ENCODE measurements around the gene EPN3. TPM values are rescaled to one million over a fixed set of nuclear protein-coding genes. Genes with fewer than 3 reads are reported as not detected.

EPN3 gene
- polyA plus RNA-seq, 1 donor, result 3.3 TPM

DNA sequence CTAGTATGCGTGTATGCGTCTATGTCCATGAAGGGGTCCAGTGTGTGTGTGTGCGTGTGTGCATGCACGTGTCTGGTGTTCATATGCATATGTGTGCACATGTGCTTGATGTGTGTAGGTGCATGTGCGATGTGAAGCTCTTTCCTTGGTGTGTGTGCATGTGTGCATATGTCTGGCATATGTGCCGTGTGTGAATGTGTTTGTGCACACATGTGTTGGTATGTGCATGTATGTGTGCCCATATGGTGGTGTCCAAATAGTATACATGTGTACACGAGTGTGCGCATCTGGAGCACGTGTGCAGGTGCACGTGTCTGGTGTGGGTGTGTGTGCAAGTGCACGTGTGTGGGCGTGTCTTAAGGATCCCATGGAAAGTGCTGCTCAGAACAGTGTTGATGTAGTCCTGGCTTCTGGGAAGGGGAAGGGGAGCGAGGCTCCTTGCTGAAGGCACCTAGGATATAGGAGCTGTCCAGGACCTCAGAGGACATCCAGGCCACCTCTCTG lies 45.0 kb downstream of the EPN3 start:
- no CpG with 5 or more reads among the region's 13 CpGs for WGBS (ENCODE audit: insufficient coverage, low lambda C conversion rate)
- H3K4me1 ChIP-seq (ENCODE audit: control insufficient read depth, insufficient read depth, low read length), result no peaks in the 10 kb centered on the region

DNA sequence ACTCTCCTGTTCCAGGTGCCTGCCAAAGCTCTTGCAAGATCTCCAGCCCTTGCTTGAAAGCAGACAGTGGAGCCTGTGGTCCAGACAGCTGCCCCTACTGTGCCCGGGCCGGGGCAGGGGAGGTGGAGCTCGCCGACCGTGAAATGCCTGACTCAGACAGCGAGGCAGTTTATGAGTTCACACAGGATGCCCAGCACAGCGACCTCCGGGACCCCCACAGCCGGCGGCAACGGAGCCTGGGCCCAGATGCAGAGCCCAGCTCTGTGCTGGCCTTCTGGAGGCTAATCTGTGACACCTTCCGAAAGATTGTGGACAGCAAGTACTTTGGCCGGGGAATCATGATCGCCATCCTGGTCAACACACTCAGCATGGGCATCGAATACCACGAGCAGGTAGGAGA lies 45.6 kb downstream of the EPN3 start:
- Histone ChIP-seq H3K9me3 (ENCODE audit: control insufficient read depth, low read depth, low read length) (peaks cover 3% of the 10 kb centered on the region), H3K36me3 (ENCODE audit: control insufficient read depth, insufficient read depth, low read length) (no peaks in the 10 kb centered on the region), H3K4me3 (ENCODE audit: low read length) (no peak overlapping the region), H3K27me3 (ENCODE audit: control insufficient read depth, insufficient read depth, low read length) (peaks cover 9% of the 10 kb centered on the region), H3K4me1 (ENCODE audit: control insufficient read depth, insufficient read depth, low read length) (no peaks in the 10 kb centered on the region), H3K27ac (ENCODE audit: low read length) (no peak overlapping the region)
- DNase-seq, result no peak
- WGBS (ENCODE audit: insufficient coverage, low lambda C conversion rate), result no CpG with 5 or more reads among the region's 16 CpGs

More for the DNA sequence above, 45.0 kb downstream of the EPN3 start:
- H3K27ac ChIP-seq (ENCODE audit: low read length), result no peak overlapping the region
- DNase-seq, result no peak
- no peak overlapping the region for H3K4me3 ChIP-seq (ENCODE audit: low read length)
- peaks cover 3% of the 10 kb centered on the region for H3K9me3 ChIP-seq (ENCODE audit: control insufficient read depth, low read depth, low read length)
- H3K36me3 ChIP-seq (ENCODE audit: control insufficient read depth, insufficient read depth, low read length), result no peaks in the 10 kb centered on the region
- H3K27me3 ChIP-seq (ENCODE audit: control insufficient read depth, insufficient read depth, low read length), result peaks cover 6% of the 10 kb centered on the region

DNA sequence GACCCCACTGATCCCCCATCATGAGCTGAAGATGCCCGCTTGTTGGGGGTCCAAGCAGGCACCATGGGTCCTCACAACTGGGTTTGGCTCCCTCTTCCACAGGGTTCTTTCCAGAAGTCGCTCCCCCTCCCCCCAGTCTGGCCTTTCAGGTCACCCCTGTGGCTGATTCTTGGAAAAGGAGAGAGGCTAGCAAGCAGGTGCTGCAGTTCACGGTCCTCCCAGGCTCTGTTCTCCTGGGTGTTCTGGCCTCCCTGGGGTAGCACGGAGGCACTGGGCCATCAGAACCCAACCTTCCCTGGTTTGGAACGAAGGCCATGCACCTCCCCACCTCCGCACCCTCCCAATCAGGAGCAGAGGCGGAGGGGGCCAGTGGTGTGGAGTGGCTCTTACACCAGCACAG lies 46.9 kb downstream of the EPN3 start:
- no CpG with 5 or more reads among the region's 7 CpGs for WGBS (ENCODE audit: insufficient coverage, low lambda C conversion rate)
- Histone ChIP-seq H3K4me3 (ENCODE audit: low read length) (no peak overlapping the region), H3K9me3 (ENCODE audit: control insufficient read depth, low read depth, low read length) (peaks cover 3% of the 10 kb centered on the region), H3K27ac (ENCODE audit: low read length) (no peak overlapping the region), H3K27me3 (ENCODE audit: control insufficient read depth, insufficient read depth, low read length) (peaks cover 9% of the 10 kb centered on the region), H3K36me3 (ENCODE audit: control insufficient read depth, insufficient read depth, low read length) (no peaks in the 10 kb centered on the region), H3K4me1 (ENCODE audit: control insufficient read depth, insufficient read depth, low read length) (no peaks in the 10 kb centered on the region)
- DNase-seq, result no peak

DNA sequence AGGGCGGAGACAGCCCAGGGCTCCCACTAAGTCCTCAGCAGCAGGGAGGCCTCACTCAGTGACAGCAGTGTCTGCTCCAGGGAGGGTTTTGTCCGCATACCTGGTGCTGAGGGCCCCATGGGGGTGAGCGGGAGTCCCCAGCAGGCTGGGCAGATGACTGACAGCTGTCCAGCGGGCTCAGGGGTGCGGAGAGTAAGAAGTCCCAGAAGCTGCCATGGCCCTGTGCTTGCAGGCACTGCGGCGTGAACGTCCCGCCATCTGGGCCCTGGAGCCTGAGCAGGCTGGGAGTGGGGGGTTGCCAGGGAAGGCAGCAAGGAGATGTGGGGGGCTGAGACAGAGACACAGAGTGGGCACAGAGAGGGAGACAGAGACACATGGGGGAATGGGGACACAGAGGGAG lies 48.1 kb downstream of the EPN3 start:
- Histone ChIP-seq H3K27ac (ENCODE audit: low read length) (no peak overlapping the region), H3K36me3 (ENCODE audit: control insufficient read depth, insufficient read depth, low read length) (no peaks in the 10 kb centered on the region), H3K4me1 (ENCODE audit: control insufficient read depth, insufficient read depth, low read length) (no peaks in the 10 kb centered on the region), H3K9me3 (ENCODE audit: control insufficient read depth, low read depth, low read length) (peaks cover 2% of the 10 kb centered on the region), H3K27me3 (ENCODE audit: control insufficient read depth, insufficient read depth, low read length) (peaks cover 9% of the 10 kb centered on the region), H3K4me3 (ENCODE audit: low read length) (no peak overlapping the region)
- DNase-seq, result no peak
- no CpG with 5 or more reads among the region's 9 CpGs for WGBS (ENCODE audit: insufficient coverage, low lambda C conversion rate)

DNA sequence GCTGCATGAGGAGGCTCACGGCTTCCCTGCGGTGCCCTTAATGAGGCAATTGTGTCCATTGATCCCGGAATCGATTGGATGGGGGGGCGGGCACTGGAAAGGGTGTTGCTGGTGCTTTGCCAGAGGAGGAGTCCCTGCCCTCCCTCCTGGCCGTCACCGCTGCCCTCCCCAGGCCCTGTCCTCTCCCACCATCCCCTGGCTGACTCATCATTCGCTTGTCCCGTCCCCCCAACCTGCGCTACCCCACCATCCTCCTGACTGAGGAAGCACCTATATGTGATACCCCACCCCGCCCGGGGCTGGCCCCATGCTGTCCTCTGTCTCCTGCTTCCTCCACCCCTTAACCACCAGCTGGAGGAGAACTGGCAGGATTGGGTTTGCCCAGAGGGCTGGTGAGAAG lies 48.8 kb downstream of the EPN3 start:
- no CpG with 5 or more reads among the region's 12 CpGs for WGBS (ENCODE audit: insufficient coverage, low lambda C conversion rate)
- H3K36me3 ChIP-seq (ENCODE audit: control insufficient read depth, insufficient read depth, low read length), result no peaks in the 10 kb centered on the region
- DNase-seq, result no peak
- H3K27ac ChIP-seq (ENCODE audit: low read length), result no peak overlapping the region
- H3K4me1 ChIP-seq (ENCODE audit: control insufficient read depth, insufficient read depth, low read length), result no peaks in the 10 kb centered on the region
- H3K27me3 ChIP-seq (ENCODE audit: control insufficient read depth, insufficient read depth, low read length), result peaks cover 9% of the 10 kb centered on the region
- H3K4me3 ChIP-seq (ENCODE audit: low read length), result no peak overlapping the region
- no peaks in the 10 kb centered on the region for H3K9me3 ChIP-seq (ENCODE audit: control insufficient read depth, low read depth, low read length)

DNA sequence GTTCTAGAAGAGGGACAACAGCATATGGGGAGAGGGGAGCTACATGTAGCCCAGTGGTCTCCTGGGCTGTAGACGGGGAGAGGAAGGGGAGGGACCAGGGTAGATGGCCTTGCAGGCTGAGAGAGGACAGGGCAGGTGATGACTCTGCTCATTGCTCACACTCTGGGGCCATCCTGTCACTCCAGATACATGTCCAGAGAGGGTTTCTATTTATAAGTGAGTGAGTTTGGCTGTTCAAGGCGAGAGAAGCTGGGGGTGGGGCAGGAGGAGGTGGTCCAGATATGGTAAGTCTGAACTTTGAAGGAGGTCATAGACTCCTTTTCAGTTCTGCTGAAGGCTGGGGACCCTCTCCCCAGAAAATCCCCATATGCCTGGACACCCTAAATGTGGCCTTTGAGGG lies 50.2 kb downstream of the EPN3 start:
- no peaks in the 10 kb centered on the region for H3K4me1 ChIP-seq (ENCODE audit: control insufficient read depth, insufficient read depth, low read length)
- no CpG with 5 or more reads among the region's 2 CpGs for WGBS (ENCODE audit: insufficient coverage, low lambda C conversion rate)
- H3K36me3 ChIP-seq (ENCODE audit: control insufficient read depth, insufficient read depth, low read length), result no peaks in the 10 kb centered on the region
- H3K27ac ChIP-seq (ENCODE audit: low read length), result no peak overlapping the region
- no peak for DNase-seq
- no peak overlapping the region for H3K4me3 ChIP-seq (ENCODE audit: low read length)
- H3K27me3 ChIP-seq (ENCODE audit: control insufficient read depth, insufficient read depth, low read length), result peaks cover 9% of the 10 kb centered on the region
- no peaks in the 10 kb centered on the region for H3K9me3 ChIP-seq (ENCODE audit: control insufficient read depth, low read depth, low read length)

DNA sequence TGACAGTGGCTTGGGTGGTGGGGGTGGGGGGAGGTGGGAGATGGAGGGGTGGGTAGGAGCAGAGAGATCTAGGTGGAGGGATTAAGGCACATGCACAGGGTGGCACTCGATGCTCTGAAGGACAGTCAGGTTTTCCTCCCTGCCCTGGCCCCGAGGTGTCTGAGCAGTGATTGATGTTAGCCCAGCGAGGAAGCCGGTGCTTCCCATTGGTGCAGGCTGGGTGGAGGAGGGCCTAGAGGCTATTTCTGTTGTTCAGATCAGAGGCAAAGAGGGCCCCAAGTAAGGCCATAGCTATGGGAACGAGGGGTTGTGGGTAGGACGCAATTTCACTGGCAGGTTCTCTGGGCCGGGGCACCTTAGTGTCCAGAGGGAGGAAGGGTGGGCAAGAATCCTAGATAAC lies 51.1 kb downstream of the EPN3 start:
- H3K27ac ChIP-seq (ENCODE audit: low read length), result no peak overlapping the region
- no peaks in the 10 kb centered on the region for H3K36me3 ChIP-seq (ENCODE audit: control insufficient read depth, insufficient read depth, low read length)
- no peaks in the 10 kb centered on the region for H3K9me3 ChIP-seq (ENCODE audit: control insufficient read depth, low read depth, low read length)
- peaks cover 1% of the 10 kb centered on the region for H3K4me1 ChIP-seq (ENCODE audit: control insufficient read depth, insufficient read depth, low read length)
- H3K4me3 ChIP-seq (ENCODE audit: low read length), result no peak overlapping the region
- WGBS (ENCODE audit: insufficient coverage, low lambda C conversion rate), result no CpG with 5 or more reads among the region's 7 CpGs
- H3K27me3 ChIP-seq (ENCODE audit: control insufficient read depth, insufficient read depth, low read length), result peaks cover 9% of the 10 kb centered on the region
- DNase-seq, result no peak

DNA sequence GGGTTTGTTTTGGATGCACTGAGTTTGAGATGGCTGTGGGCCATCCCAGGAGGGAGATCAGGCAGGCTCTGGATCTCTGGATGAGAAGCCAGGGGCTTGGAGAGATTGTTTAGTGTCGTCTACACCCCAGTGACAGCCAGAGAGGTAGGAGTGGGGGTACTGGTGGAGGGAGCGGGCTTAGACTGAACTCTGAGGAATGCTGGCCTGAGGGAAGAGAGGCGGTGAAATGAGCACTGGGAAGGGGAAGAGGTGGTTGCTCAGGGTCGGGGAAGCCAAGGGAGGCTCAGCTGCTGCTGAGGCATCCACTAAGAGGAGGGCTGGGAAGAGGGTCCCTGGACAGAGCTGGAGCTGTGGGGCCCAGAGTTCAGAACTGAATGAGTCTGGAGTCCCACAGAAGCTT lies 51.6 kb downstream of the EPN3 start:
- 50% methylated on average over 1 of the region's 4 CpGs for WGBS (ENCODE audit: insufficient coverage, low lambda C conversion rate)
- DNase-seq, result no peak
- Histone ChIP-seq H3K27ac (ENCODE audit: low read length) (no peak overlapping the region), H3K4me3 (ENCODE audit: low read length) (no peak overlapping the region), H3K9me3 (ENCODE audit: control insufficient read depth, low read depth, low read length) (no peaks in the 10 kb centered on the region), H3K36me3 (ENCODE audit: control insufficient read depth, insufficient read depth, low read length) (no peaks in the 10 kb centered on the region), H3K4me1 (ENCODE audit: control insufficient read depth, insufficient read depth, low read length) (peaks cover 6% of the 10 kb centered on the region), H3K27me3 (ENCODE audit: control insufficient read depth, insufficient read depth, low read length) (peaks cover 9% of the 10 kb centered on the region)

DNA sequence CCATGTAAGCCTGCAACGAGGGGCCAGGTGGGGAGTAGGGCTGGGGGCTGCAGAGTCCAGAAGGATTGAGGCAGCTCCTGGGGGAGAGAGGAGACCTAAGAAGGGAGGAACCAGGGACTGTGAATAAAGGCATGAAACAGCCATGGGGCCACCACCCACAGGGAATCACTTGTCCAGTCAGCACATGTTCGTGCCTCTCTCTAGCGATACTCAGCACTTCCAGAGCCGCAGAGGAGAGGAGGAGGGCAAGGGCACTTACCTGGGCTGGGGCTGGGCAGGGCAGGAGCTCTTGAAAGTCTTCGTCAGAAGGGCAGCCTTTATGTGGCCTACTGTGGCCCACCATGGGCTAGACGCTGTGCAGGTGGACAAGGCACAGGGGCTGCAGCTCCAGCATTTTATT lies 52.2 kb downstream of the EPN3 start:
- no CpG with 5 or more reads among the region's 6 CpGs for WGBS (ENCODE audit: insufficient coverage, low lambda C conversion rate)
- Histone ChIP-seq H3K4me3 (ENCODE audit: low read length) (no peak overlapping the region), H3K27me3 (ENCODE audit: control insufficient read depth, insufficient read depth, low read length) (peaks cover 9% of the 10 kb centered on the region), H3K36me3 (ENCODE audit: control insufficient read depth, insufficient read depth, low read length) (no peaks in the 10 kb centered on the region), H3K27ac (ENCODE audit: low read length) (no peak overlapping the region), H3K9me3 (ENCODE audit: control insufficient read depth, low read depth, low read length) (no peaks in the 10 kb centered on the region), H3K4me1 (ENCODE audit: control insufficient read depth, insufficient read depth, low read length) (peaks cover 8% of the 10 kb centered on the region)
- DNase-seq, result no peak

DNA sequence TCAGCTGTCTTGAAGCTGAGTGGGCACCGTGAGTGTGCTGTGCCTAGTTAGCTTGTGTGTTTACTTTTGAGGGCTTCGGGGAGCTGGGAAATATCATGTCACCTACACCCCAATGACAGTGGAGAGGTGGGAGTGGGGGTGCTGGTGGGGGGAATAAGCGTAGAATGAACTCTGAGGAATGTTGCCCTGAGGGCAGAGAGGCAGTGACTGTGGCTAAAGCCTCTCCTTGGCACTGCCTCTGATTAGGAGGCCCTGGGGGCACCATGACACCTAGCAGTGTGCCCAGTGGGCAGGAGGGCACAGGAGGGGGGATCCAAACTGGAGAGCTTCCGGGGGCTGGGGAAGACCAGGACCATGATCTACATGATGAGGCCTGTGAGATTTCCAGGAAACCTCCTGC lies 52.8 kb downstream of the EPN3 start:
- H3K9me3 ChIP-seq (ENCODE audit: control insufficient read depth, low read depth, low read length), result no peaks in the 10 kb centered on the region
- no CpG with 5 or more reads among the region's 4 CpGs for WGBS (ENCODE audit: insufficient coverage, low lambda C conversion rate)
- peaks cover 4% of the 10 kb centered on the region for H3K27me3 ChIP-seq (ENCODE audit: control insufficient read depth, insufficient read depth, low read length)
- no peaks in the 10 kb centered on the region for H3K36me3 ChIP-seq (ENCODE audit: control insufficient read depth, insufficient read depth, low read length)
- H3K4me1 ChIP-seq (ENCODE audit: control insufficient read depth, insufficient read depth, low read length), result peaks cover 11% of the 10 kb centered on the region
- H3K4me3 ChIP-seq (ENCODE audit: low read length), result no peak overlapping the region
- DNase-seq, result no peak
- H3K27ac ChIP-seq (ENCODE audit: low read length), result no peak overlapping the region

DNA sequence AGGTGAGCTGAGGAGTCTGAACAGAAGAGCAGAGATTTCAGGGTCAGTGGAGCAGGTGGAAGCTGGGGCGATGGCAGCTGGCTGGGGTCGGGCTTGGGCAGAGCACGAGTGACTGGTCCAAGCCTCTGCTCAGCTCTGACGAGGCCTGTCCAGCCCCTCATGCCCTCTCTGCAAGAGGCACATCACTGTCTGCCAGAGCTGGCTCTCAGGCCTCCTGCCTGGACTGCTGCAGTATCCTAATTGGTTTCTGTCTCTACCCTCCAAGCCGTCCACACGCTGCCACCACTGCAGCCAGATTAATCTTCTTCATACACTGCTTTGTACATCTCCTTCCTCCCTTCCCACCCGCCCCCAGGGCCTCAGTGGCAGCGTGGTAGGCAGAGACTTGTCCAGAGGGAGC lies 53.4 kb downstream of the EPN3 start:
- Histone ChIP-seq H3K36me3 (ENCODE audit: control insufficient read depth, insufficient read depth, low read length) (no peaks in the 10 kb centered on the region), H3K4me3 (ENCODE audit: low read length) (no peak overlapping the region), H3K27me3 (ENCODE audit: control insufficient read depth, insufficient read depth, low read length) (peaks cover 3% of the 10 kb centered on the region), H3K4me1 (ENCODE audit: control insufficient read depth, insufficient read depth, low read length) (peaks cover 11% of the 10 kb centered on the region), H3K27ac (ENCODE audit: low read length) (no peak overlapping the region), H3K9me3 (ENCODE audit: control insufficient read depth, low read depth, low read length) (no peaks in the 10 kb centered on the region)
- WGBS (ENCODE audit: insufficient coverage, low lambda C conversion rate), result no CpG with 5 or more reads among the region's 8 CpGs
- DNase-seq, result no peak

Data from large intestine (tissue), 3 donors.